Heart right ventricle (tissue), 16 donors: ENCODE results near the gene TNFRSF8. TPM values are rescaled to one million over a fixed set of nuclear protein-coding genes. Genes with fewer than 3 reads are reported as not detected.

Source experiments
- ATAC-seq, 8 donors: fragments of 200-7000 bp; cut with Tn5 transposase; one replicate each; pipeline ENCODE4 v1.9.1; 2020; ENCODE audit warnings: mild to moderate bottlenecking in 8 of 8, moderate library complexity in 8 of 8, moderate number of reproducible peaks in 1 of 8
- DNase-seq, 2 donors: peaks; one replicate each; pipeline ENCODE4 v3.0.0-alpha.2; 2020
- H3K27ac ChIP-seq, 10 donors: fragments of 200-600 bp; sonication (generic) in 2 of 10; one replicate each; pipeline versions ENCODE4 v1.5.0 to v1.8.0; 2020 to 2022; ENCODE audit warnings: mild to moderate bottlenecking in 3 of 10
- H3K27me3 ChIP-seq, 7 donors: fragments of 200-600 bp; one replicate each; pipeline ENCODE4 v1.8.0; 2021 to 2022; ENCODE audit warnings: mild to moderate bottlenecking in 2 of 7
- H3K36me3 ChIP-seq, 9 donors: fragments of 200-600 bp; sonication (generic) in 1 of 9; one replicate each; pipeline versions ENCODE4 v1.5.0 to v1.8.0; 2020 to 2022; ENCODE audit warnings: mild to moderate bottlenecking in 2 of 9
- H3K4me1 ChIP-seq, 9 donors: fragments of 200-600 bp; sonication (generic) in 1 of 9; one replicate each; pipeline versions ENCODE4 v1.5.0 to v1.8.0; 2020 to 2022; ENCODE audit warnings: mild to moderate bottlenecking in 4 of 9
- H3K4me3 ChIP-seq, 10 donors: fragments of 200-600 bp; sonication (generic) in 2 of 10; one replicate each; pipeline versions ENCODE4 v1.5.0 to v1.8.0; 2020 to 2022; ENCODE audit warnings: mild to moderate bottlenecking in 7 of 10, moderate library complexity in 2 of 10
- H3K9me3 ChIP-seq, 11 donors: fragments of 200-600 bp in 10 of 11; sonication (generic) in 2 of 11; one replicate each; pipeline versions ENCODE4 v1.5.0 to v1.8.0; 2013 to 2022; ENCODE audit warnings: mild to moderate bottlenecking in 2 of 11, control low read depth in 1 of 11, moderate library complexity in 1 of 11
- WGBS, 2 donors: extraction: QIAGEN DNeasy Blood & Tissue Kit; methylation state at CpG; one replicate each; pipeline ENCODE4 v1.1.7; 2013; ENCODE audit warnings: inconsistent platforms in 1 of 2; 5-methylcytosine and 5-hydroxymethylcytosine counted together
- intact Hi-C, 10 donors: fragments of 100-400 bp; cut with DNase I; formaldehyde crosslinking; loops; one replicate each; pipeline versions ENCODE4 v1.11.1 to v1.14.2; 2022
- polyA plus RNA-seq, 2 donors: library from polyadenylated mRNA; stranded (reverse); fragments of 200-250 nt; gene quantifications; one replicate each; pipeline ENCODE4 v1.2.3, GENCODE V29; 2013
- total RNA-seq, 10 donors: library from RNA; stranded (reverse); fragmentation: NEBNext Ultra II Directional in 3 of 10; extraction: Animal tissue kit (Norgen Biotek cat#: 25700) in 3 of 10; gene quantifications; one replicate each; pipeline versions ENCODE4 v1.2.1 to v1.2.4, GENCODE V29; 2021 to 2023
- TF ChIP-seq, protein P1 (sequence below), 9 donors: fragments of 200-600 bp; sonication (generic) in 2 of 9; IDR thresholded peaks; one replicate each; pipeline versions ENCODE4 v1.5.0 to v1.8.0; 2021 to 2022; ENCODE audit warnings: antibody characterized with exemption in 9 of 9, mild to moderate bottlenecking in 5 of 9, moderate library complexity in 1 of 9
- donor health status: Arrhythmogenic right ventricular cardiomyopathy.
- donor health status: ischemic (EF 13 %, LVEDD 7.1; RV severe dilation, severe dysfunction).
- donor health status: healthy with polysubstance abuse.
- donor health status: DM: no; HTN: yes; CAD: no.
- donor health status: DM: no; HTN: no; CAD: no.
- donor health status: ischemic (EF 25% LVEDD 6.9; RV normal size, moderate dysfunction).
- donor health status: ischemic (EF 25% LVEDD 5.7; RV mildly dilated, moderate dysfunction).
- donor health status: healthy.
- donor health status: DM: yes; HTN: yes; CAD: no.
- donor health status: Ischemic cardiomyopathy.
- donor health status: ischemic (EF 35%, LVEDD 5.7; RV mildly dilated, moderate dysfunction).
- donor health status: nonischemic (EF 11% LVEDD 7.7; RV severe dilation, severe dysfunction).
- donor health status: DM: yes; HTN: yes; CAD: no.
- donor health status: PGD.
- donor health status: ischemic (EF 29% LVEDD 5.4; RV normal size, mild dysfunction).
- donor health status: nonischemic (EF 23%, LVEDD 6.1; RV moderate dilation, normal function).

TNFRSF8 gene
- total and polyA plus RNA-seq, 12 donors: 0.21 to 2.4 (median 1.0) TPM

DNA sequence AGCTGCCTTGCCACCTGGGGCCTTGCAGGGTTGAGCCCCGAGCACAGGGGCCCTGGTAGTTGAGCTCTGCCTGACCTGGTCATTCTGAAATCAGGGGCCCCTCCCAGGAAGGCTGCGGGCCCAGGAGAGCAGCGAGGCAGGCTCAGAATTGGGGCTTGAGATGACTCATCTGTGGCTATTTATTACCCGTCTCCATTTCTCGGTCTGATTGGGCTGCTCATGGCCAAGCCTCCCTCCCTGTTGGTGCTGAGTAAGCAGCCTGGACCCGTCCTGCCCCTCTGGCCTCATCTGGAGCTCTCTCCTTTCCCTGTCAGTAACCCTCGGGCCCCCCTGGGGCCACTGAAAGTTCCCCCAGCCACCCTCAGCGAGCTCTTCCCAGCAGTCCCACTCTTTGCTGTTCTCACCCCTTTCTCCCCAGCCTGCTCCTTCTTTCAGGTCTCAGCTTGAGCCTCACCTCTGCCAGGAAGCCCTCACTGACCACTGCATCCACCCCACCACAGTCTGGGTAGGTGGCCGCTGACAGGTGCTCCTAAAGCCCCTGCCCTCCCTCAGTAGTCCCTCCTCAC is 11.0 kb upstream of the TNFRSF8 start:
- WGBS, 2 donors: 12 to 22% methylated on average over 9 of the region's 9 CpGs
- peaks cover 0 to 22% (median 16%) of the 10 kb centered on the region in 9 donors for H3K4me1 ChIP-seq
- TF ChIP-seq, protein P1, sequence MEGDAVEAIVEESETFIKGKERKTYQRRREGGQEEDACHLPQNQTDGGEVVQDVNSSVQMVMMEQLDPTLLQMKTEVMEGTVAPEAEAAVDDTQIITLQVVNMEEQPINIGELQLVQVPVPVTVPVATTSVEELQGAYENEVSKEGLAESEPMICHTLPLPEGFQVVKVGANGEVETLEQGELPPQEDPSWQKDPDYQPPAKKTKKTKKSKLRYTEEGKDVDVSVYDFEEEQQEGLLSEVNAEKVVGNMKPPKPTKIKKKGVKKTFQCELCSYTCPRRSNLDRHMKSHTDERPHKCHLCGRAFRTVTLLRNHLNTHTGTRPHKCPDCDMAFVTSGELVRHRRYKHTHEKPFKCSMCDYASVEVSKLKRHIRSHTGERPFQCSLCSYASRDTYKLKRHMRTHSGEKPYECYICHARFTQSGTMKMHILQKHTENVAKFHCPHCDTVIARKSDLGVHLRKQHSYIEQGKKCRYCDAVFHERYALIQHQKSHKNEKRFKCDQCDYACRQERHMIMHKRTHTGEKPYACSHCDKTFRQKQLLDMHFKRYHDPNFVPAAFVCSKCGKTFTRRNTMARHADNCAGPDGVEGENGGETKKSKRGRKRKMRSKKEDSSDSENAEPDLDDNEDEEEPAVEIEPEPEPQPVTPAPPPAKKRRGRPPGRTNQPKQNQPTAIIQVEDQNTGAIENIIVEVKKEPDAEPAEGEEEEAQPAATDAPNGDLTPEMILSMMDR (IDR thresholded peaks at IDR 0.05): no peak
- peak; percentile 52 to 68 for DNase-seq
- ATAC-seq: peak; percentile 80 to 96 (median 92)
- peak overlapping the region in 7 of 10 donors; percentile 32 to 77 (median 65) for H3K27ac ChIP-seq
- H3K36me3 ChIP-seq: no peaks in the 10 kb centered on the region
- no peaks in the 10 kb centered on the region for H3K9me3 ChIP-seq
- intact Hi-C loops: loop anchor here in 1 of 10 donors (5.0 kb wide), 1 partner anchor 630 kb away; no protein-coding TSS in a partner anchor
- H3K4me3 ChIP-seq: no peak overlapping the region
- no peaks in the 10 kb centered on the region for H3K27me3 ChIP-seq

DNA sequence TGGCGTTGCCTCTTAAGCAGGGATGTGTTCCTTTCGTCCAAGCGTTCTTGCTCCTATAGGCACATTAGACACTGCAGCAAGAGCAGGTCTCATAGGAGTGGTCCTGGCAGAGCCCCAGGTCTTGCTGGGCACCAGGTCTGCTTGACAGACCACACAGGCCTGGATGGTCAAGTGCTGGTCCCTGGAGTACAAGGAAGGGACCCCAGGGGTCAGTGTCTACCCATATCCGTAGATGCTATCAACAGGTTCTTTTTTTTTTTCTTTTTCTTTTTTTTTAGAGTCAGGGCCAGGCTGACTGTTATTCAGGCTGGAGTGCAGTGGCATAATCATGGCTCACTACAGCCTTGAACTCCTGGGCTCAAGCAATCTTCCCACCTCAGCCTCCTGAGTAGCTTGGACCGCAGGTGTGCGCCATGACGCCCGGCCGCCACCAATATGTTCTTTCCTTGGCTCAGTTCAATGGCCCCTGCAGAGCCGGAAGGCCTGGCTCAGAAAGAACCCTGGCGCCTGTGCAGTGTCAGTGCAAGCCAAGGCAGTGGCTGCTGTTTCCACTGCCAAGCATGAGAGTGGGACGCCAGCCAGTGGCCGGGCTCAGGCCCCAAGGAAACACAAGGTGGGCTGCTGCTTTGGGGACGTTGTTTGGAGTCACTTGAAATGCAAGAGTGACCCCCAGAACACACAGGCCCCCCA is 10.0 kb upstream of the TNFRSF8 start:
- peaks cover 0 to 22% (median 16%) of the 10 kb centered on the region in 9 donors for H3K4me1 ChIP-seq
- H3K9me3 ChIP-seq: peaks cover 0 to 3% (median 0%) of the 10 kb centered on the region in 11 donors
- H3K4me3 ChIP-seq: no peak overlapping the region
- no peaks in the 10 kb centered on the region for H3K27me3 ChIP-seq
- WGBS, 2 donors: 54 to 63% methylated on average over 14 of the region's 14 CpGs
- peak in 7 of 8 donors; percentile 60 to 89 (median 83) for ATAC-seq
- intact Hi-C loops: loop anchor here in 1 of 10 donors (5.0 kb wide), 1 partner anchor 631 kb away; no protein-coding TSS in a partner anchor
- TF ChIP-seq, protein P1 (IDR thresholded peaks at IDR 0.05): peak in 3 of 9 donors; percentile 9 to 41 (median 24)
- peak overlapping the region in 8 of 10 donors; percentile 39 to 77 (median 64) for H3K27ac ChIP-seq
- H3K36me3 ChIP-seq: no peaks in the 10 kb centered on the region
- DNase-seq: peak; percentile 64 to 70

DNA sequence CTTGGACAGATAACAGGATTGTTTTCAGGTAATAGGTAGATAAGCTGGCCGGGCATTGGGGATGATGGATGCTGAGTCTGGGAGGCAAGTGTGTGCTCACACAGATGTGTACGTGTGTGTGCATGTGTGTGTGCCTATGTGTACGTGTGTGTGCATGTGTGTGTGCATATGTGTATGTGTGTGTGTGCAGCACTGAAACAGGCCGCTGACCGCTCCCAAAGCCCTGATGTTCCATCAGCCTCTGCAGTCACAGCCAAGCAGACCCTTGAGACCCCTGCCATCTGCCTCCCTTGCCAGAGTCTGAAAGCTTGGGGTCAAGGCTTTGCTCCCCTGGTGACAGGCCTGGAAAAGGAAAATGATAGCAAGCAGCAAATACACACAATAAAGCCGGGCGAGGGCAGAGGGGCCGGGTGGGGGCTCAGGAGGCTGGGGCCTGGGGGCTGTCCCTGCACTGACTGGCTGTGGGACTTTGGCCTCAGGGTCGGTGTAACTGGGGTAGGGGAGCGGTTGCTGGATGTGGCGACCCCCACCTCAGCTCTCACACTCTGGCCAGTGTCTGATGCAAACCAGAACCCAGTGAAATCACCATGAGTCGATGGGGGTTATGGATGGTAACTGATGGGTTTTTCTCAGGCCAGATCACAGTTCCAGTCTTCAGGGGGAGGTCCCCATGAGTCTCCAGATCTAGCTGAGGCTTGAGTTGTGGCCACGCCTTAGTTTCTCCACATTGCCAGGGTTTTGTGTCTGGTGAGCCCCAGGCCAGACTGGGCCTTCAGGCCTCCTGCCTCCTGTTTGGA is 9.2 kb upstream of the TNFRSF8 start:
- Histone ChIP-seq H3K4me1 (peaks cover 0 to 22% (median 16%) of the 10 kb centered on the region in 9 donors), H3K36me3 (no peaks in the 10 kb centered on the region), H3K9me3 (peaks cover 0 to 3% (median 0%) of the 10 kb centered on the region in 11 donors), H3K27ac (peak overlapping the region in 4 of 10 donors; percentile 39 to 77 (median 70)), H3K4me3 (no peak overlapping the region), H3K27me3 (no peaks in the 10 kb centered on the region)
- intact Hi-C loops: loop anchor here in 1 of 10 donors (5.0 kb wide), 1 partner anchor 632 kb away; no protein-coding TSS in a partner anchor
- TF ChIP-seq, protein P1 (IDR thresholded peaks at IDR 0.05): no peak
- no peak for ATAC-seq
- DNase-seq: no peak
- WGBS, 2 donors: 78 to 79% methylated on average over 13 of the region's 13 CpGs

GRCh38 chr1:12055259-12055658 is 7.8 kb upstream of the TNFRSF8 start:
- TF ChIP-seq, protein P1 (IDR thresholded peaks at IDR 0.05): no peak
- intact Hi-C loops: no loop called here
- WGBS, 2 donors: 79 to 91% methylated on average over 6 of the region's 6 CpGs
- ATAC-seq (no peak), DNase-seq (no peak)
- Histone ChIP-seq H3K27me3 (peaks cover 0 to 7% (median 3%) of the 10 kb centered on the region in 7 donors), H3K36me3 (no peaks in the 10 kb centered on the region), H3K27ac (no peak overlapping the region), H3K9me3 (peaks cover 0 to 3% (median 0%) of the 10 kb centered on the region in 11 donors), H3K4me3 (no peak overlapping the region), H3K4me1 (peaks cover 0 to 22% (median 16%) of the 10 kb centered on the region in 9 donors)
